HEK293T (cell line): ENCODE data around the gene GIPC1.

Experiments
- ARNT ChIP-seq: fragments of 450-650 bp; IDR thresholded peaks from 2 replicates; pipeline ENCODE4 v1.6.1; 2017; ENCODE audit warnings: mild to moderate bottlenecking
- CTBP1 ChIP-seq: fragments of 450-650 bp; IDR thresholded peaks from 2 replicates; pipeline ENCODE4 v1.6.1; 2016; ENCODE audit warnings: borderline replicate concordance
- NFRKB ChIP-seq: fragments of 450-650 bp; IDR thresholded peaks from 2 replicates; pipeline ENCODE4 v1.6.1; 2016; ENCODE audit warnings: mild to moderate bottlenecking, moderate library complexity
- PKNOX1 ChIP-seq: fragments of 450-650 bp; IDR thresholded peaks from 2 replicates; pipeline ENCODE4 v1.6.1; 2016
- SUZ12 ChIP-seq: fragments of 450-650 bp; IDR thresholded peaks from 2 replicates; pipeline ENCODE4 v1.6.1; 2016; ENCODE audit warnings: mild to moderate bottlenecking
- ZNF384 ChIP-seq: fragments of 450-650 bp; IDR thresholded peaks from 2 replicates; pipeline ENCODE4 v1.6.1; 2016

DNA sequence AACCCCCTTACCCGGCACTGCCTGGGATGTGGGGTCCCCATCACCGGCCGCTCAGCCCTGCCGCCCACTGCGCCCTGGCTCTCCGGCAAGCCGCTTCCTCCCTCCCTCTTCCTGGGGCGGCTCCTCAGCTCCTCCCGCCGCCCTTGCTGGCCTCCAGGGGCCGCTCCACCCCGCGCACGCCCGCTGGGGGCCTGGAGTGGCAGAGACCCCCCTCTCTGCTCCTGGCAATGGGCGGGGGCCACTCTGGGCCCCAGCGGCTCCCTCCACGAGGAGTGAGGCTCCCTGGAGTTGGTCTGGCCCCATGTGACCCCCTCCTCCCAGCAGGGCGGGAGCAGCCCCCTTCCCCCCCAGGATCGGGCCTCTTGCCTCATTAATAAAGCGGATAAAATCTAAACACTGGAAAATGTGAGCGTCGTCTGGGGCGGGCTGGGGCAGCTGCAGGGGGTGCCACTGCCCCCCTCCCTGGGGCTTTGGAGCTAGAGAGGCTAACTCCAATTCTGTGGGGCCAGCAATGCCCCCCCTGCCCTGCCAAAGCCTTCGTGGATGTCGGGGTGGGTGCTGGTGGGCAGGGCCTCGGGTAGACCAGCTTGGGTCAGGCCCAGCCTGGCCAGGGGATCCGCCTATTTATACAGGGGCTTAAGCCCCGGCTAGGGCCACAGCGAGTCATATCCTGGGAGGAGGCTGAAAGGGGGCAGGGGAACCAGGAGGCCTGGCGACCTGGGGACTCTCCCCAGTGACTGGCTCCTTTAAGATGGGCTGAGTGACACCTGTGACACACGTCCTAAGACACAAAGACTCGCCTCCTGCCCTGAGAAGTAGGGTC lies 20.5 kb downstream of the GIPC1 start, which contains the start of gene PTGER1:
- TF ChIP-seq CTBP1 (no peak), SUZ12 (no peak), NFRKB (no peak), ZNF384 (no peak), PKNOX1 (no peak), ARNT (no peak)
